Upper lobe of right lung (tissue), 1 donor: ENCODE results near the gene GOLPH3L. TPM values are rescaled to one million over a fixed set of nuclear protein-coding genes. Genes with fewer than 3 reads are reported as not detected.
"Not testable (repeated sequence)": the region's sequence is repeated elsewhere in the genome, so short reads cannot be mapped to it uniquely, and the experiment has no call there.

Experiments used
- ATAC-seq: fragments of 200-7000 bp; cut with Tn5 transposase; one replicate; pipeline ENCODE4 v1.9.1; 2020; ENCODE audit warnings: mild to moderate bottlenecking, moderate library complexity
- DNase-seq: peaks from one replicate; pipeline ENCODE4 v3.0.0-alpha.2; 2020
- H3K27ac ChIP-seq: fragments of 200-600 bp; one replicate; pipeline ENCODE4 v1.8.0; 2022
- H3K27me3 ChIP-seq: fragments of 200-600 bp; one replicate; pipeline ENCODE4 v1.8.0; 2022; ENCODE audit warnings: mild to moderate bottlenecking
- H3K36me3 ChIP-seq: fragments of 200-600 bp; one replicate; pipeline ENCODE4 v1.8.0; 2022
- H3K4me1 ChIP-seq: fragments of 200-600 bp; one replicate; pipeline ENCODE4 v1.8.0; 2022
- H3K4me3 ChIP-seq: fragments of 200-600 bp; one replicate; pipeline ENCODE4 v1.8.0; 2022; ENCODE audit warnings: mild to moderate bottlenecking
- H3K9me3 ChIP-seq: fragments of 200-600 bp; one replicate; pipeline ENCODE4 v1.8.0; 2022
- intact Hi-C: fragments of 100-400 bp; cut with DNase I; formaldehyde crosslinking; loops from one replicate; pipeline ENCODE4 v1.11.0; 2022
- total RNA-seq: library from RNA; stranded (reverse); fragmentation: NEBNext Ultra II Directional; extraction: Animal tissue kit (Norgen Biotek cat#: 25700); gene quantifications from one replicate; pipeline ENCODE4 v1.2.1, GENCODE V29; 2021
- TF ChIP-seq, protein P1 (sequence below): fragments of 200-600 bp; IDR thresholded peaks from one replicate; pipeline ENCODE4 v1.8.0; 2022; ENCODE audit warnings: antibody characterized with exemption
- donor health status: DM: no; HTN: yes; CAD: no; lungs with severe emphysema.

GOLPH3L gene
- total RNA-seq, 1 donor from 2014 or later, result 32.2 TPM

DNA sequence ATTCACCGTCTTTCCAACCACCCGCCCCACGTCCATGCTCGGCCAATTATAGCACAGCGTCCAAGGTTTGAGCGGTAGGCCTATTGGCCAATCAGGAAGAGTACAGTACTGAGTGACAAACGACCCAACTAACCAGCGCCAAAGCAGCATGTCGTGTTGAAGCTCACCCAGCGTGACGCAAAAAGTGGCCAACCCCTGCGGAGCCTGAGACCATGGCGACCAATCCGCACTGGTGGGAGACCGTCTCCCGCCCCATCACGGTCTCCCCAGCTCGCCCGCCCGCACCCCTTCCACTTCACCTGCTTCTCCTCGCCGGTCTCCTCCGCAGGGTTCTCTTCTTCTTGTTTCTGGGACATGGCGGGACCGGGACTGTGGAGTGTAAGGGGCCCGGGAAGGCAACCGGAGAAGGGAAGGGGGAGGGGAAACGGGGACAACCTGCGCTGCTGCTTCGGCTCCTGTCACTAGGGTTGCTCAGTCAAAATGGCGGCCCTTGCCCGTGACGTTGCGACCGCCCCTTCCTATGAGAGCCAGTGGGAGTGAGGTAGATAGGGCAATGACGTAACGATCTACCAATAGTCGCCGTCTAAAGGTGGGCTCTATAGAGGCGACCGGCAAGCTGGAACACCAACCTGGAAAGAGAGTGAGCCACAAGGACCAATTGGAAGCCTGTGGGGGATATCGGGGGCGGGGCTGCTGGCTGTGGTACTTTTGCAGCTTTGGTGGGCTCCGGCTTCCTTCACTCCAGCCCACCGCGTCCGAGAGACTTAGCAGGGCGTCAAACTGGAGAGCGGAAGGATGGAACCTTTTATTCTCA, 67.6 kb downstream of the GOLPH3L start, which contains the start of gene ENSA:
Gene ENSA, minus strand, starts transcription at position 498 of the 814 bp plus-strand sequence. Its CDS starts 142 bp downstream, at position 356.
- DNase-seq (peak; percentile 98), ATAC-seq (peak; percentile 96)
- Histone ChIP-seq H3K27me3 (no peaks in the 10 kb centered on the region), H3K4me3 (peak within 1 kb of the TSS; percentile 78), H3K9me3 (no peaks in the 10 kb centered on the region), H3K36me3 (peaks cover 33% of the 10 kb centered on the region), H3K4me1 (peaks cover 16% of the 10 kb centered on the region), H3K27ac (peak within 1 kb of the TSS; percentile 93)
- intact Hi-C loops, result loop anchor here (10.0 kb wide), 1 partner anchor 55 kb away; the partner anchor contains the start of gene MCL1
- TF ChIP-seq, protein P1, sequence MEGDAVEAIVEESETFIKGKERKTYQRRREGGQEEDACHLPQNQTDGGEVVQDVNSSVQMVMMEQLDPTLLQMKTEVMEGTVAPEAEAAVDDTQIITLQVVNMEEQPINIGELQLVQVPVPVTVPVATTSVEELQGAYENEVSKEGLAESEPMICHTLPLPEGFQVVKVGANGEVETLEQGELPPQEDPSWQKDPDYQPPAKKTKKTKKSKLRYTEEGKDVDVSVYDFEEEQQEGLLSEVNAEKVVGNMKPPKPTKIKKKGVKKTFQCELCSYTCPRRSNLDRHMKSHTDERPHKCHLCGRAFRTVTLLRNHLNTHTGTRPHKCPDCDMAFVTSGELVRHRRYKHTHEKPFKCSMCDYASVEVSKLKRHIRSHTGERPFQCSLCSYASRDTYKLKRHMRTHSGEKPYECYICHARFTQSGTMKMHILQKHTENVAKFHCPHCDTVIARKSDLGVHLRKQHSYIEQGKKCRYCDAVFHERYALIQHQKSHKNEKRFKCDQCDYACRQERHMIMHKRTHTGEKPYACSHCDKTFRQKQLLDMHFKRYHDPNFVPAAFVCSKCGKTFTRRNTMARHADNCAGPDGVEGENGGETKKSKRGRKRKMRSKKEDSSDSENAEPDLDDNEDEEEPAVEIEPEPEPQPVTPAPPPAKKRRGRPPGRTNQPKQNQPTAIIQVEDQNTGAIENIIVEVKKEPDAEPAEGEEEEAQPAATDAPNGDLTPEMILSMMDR, result no peak

DNA sequence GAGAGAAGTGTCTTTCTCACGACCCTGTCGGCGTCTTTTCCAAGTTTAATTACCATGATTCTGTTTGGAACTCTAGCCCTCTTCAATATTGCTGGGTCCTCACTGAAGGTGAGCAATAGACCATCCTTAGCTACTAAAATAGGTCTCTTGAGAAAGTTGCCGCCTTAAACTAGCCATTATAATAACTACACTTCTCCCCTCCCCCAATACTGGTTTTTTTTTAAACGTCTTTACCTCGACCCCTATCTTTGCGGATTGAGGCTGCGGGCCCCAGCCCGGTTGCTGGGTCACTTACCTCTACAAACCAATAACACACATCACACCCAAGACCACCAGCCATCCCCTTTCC, 68.2 kb downstream of the GOLPH3L start:
- no peaks in the 10 kb centered on the region for H3K9me3 ChIP-seq
- H3K27ac ChIP-seq, result peak overlapping the region; percentile 93
- peaks cover 39% of the 10 kb centered on the region for H3K36me3 ChIP-seq
- intact Hi-C loops, result loop anchor here (10.0 kb wide), 1 partner anchor 54 kb away; the partner anchor contains the start of gene MCL1
- H3K27me3 ChIP-seq, result no peaks in the 10 kb centered on the region
- H3K4me3 ChIP-seq, result peak overlapping the region; percentile 78
- DNase-seq, result no peak
- no peak for ATAC-seq
- H3K4me1 ChIP-seq, result peaks cover 16% of the 10 kb centered on the region
- TF ChIP-seq, protein P1, result no peak

DNA sequence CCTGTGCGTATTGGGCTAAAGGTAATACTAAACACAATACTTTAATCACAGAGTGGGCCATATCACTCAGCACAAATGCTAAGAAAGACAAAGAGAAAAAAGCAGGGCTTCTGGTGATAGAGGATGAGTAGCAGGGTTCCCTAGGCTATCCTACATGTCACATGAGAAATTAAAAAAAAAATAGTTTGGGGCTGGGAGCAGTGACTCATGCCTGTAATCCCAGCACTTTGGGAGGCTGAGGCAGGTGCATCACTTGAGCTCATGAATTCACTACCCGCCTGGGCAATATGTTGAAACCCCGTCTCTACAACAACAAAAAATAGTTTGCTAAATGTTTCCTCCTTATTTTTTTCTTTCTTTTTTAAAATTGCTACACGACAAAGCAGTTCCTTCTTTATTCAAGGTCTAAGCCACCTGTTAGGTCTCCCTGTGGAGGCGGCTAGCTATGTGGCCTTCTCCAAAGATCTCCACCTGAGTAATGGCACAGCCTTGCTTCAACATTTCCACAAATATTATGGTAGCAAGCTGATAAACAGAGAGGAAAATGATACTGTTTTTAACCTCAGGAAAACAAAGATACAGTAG, 69.0 kb downstream of the GOLPH3L start:
- Histone ChIP-seq H3K4me1 (peaks cover 20% of the 10 kb centered on the region), H3K27ac (no peak overlapping the region), H3K36me3 (peaks cover 47% of the 10 kb centered on the region), H3K9me3 (no peaks in the 10 kb centered on the region), H3K4me3 (peak overlapping the region; percentile 78), H3K27me3 (no peaks in the 10 kb centered on the region)
- DNase-seq (no peak), ATAC-seq (no peak)
- intact Hi-C loops, result loop anchor here (10.0 kb wide), 1 partner anchor 53 kb away; the partner anchor contains the start of gene MCL1
- TF ChIP-seq, protein P1, result no peak

DNA sequence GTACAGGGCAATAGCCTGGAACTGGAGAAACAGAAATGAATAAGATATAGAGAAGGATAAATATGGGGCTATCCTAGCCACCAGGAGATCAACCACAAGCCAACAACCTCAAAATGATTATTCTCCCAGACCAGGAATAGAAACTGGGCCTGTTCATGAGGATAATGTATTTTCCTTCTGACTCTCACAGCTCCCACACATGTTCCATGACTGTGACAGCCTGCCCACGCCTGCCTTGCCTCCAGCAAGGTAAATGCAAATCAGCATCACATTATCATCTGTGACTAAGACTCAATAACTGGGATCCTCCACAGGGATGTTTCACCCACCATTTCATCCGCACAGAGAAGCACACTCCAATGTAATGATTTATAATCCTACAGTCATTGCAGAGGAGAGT, 70.8 kb downstream of the GOLPH3L start:
- Histone ChIP-seq H3K27me3 (no peaks in the 10 kb centered on the region), H3K4me1 (peaks cover 37% of the 10 kb centered on the region), H3K9me3 (no peaks in the 10 kb centered on the region), H3K4me3 (no peak overlapping the region), H3K27ac (no peak overlapping the region), H3K36me3 (peaks cover 61% of the 10 kb centered on the region)
- TF ChIP-seq, protein P1, result no peak
- intact Hi-C loops, result loop anchor here (10.0 kb wide), 1 partner anchor 51 kb away; the partner anchor contains the start of gene MCL1
- no peak for ATAC-seq
- no peak for DNase-seq

DNA sequence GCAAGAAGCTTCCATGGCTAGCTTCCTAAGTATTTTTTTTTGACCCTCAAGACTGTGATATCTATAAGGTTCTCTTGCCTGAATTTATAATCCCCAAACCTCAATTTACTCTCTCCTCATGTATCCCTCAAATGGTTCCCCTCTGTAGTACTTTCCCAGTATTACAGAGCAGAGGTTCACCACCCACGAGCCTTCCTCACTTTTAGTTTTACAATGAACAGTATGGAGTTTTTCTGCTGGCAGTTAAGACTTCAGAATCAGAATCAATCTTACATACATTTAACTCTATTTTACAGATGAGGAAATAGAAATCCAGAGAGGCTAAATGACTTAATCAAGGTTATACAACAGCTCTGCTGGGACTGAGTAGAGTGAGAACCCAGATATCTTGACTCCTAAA, 72.4 kb downstream of the GOLPH3L start:
- H3K4me3 ChIP-seq, H3K27me3 ChIP-seq, ATAC-seq, H3K9me3 ChIP-seq, DNase-seq, H3K27ac ChIP-seq: not testable (repeated sequence)
- Histone ChIP-seq H3K36me3 (peaks cover 72% of the 10 kb centered on the region), H3K4me1 (peaks cover 46% of the 10 kb centered on the region)
- intact Hi-C loops, result loop anchor here (10.0 kb wide), 1 partner anchor 50 kb away; the partner anchor contains the start of gene MCL1

DNA sequence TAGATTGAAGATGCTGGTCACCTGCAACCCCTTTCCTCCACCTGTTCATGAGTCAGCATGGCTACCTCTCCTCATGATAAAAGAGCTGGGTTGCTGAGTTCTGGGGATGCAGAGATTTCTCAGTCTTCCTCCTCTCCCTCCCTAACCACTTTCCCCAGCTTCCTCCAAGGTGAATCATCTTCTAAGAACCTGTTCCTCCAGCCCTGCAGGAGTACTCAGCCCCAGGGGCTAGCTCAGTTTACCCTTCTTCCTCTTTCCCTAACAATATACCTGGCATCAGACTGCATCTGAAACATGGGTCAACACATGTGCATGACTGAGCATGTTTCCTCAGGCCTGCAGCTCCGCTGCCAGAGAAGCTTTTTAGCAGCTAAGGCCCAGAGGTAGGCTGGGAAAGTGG, 72.8 kb downstream of the GOLPH3L start:
- H3K4me3 ChIP-seq, H3K27me3 ChIP-seq, ATAC-seq, H3K9me3 ChIP-seq, DNase-seq, H3K27ac ChIP-seq: not testable (repeated sequence)
- intact Hi-C loops, result loop anchor here (10.0 kb wide), 1 partner anchor 49 kb away; the partner anchor contains the start of gene MCL1
- H3K36me3 ChIP-seq, result peaks cover 72% of the 10 kb centered on the region
- H3K4me1 ChIP-seq, result peaks cover 50% of the 10 kb centered on the region
